IMR-90 (cell line): Measurements from ENCODE around the gene TSPAN14. TPM values are rescaled to one million over a fixed set of nuclear protein-coding genes. Genes with fewer than 3 reads are reported as not detected.
A peak's percentile ranks its signal among the peaks of the same experiment; 100 is the strongest.

ENCODE experiments used
- ATAC-seq: fragments of 200-7000 bp; cut with Tn5 transposase; 2 replicates; pipeline ENCODE4 v1.9.1; 2020; ENCODE audit warnings: low read depth, mild to moderate bottlenecking, moderate library complexity
- BruUV-seq: library from RNA; stranded (reverse); fragments of 400-500 nt; replicated peaks from 2 replicates; lab custom pipeline; 2021; lab: Mats Ljungman, UMichigan
- CTCF ChIA-PET: fragments of 300-600 bp; formaldehyde crosslinking; extraction: SDS; loops from one replicate; lab custom pipeline; 2021; ENCODE audit warnings: antibody characterized with exemption; lab: Yijun Ruan, JAX
- POLR2A ChIA-PET: fragments of 300-600 bp; sonication (Branson Sonifier 250); formaldehyde crosslinking; loops from one replicate; lab custom pipeline; 2022; ENCODE audit warnings: antibody characterized with exemption; ENCODE audit not compliant: unreplicated experiment; lab: Charles Lee
- DNase-seq: peaks from one replicate; pipeline ENCODE4 v3.0.0; 2013
- H2AFZ ChIP-seq: replicated peaks from 2 replicates; pipeline ENCODE3; 2013; ENCODE audit warnings: low read length, mild to moderate bottlenecking; ENCODE audit not compliant: poor library complexity
- H2AK5ac ChIP-seq: 2 replicates; pipeline ENCODE4 v1.6.1; 2013; ENCODE audit warnings: low read depth, low read length, inconsistent platforms
- H2AK9ac ChIP-seq: replicated peaks from 2 replicates; pipeline ENCODE3; 2013; ENCODE audit warnings: mild to moderate bottlenecking, low read depth, low read length, moderate library complexity; ENCODE audit not compliant: poor library complexity
- H2BK120ac ChIP-seq: 2 replicates; pipeline ENCODE4 v1.6.1; 2013; ENCODE audit warnings: low read depth, low read length, inconsistent platforms
- H2BK15ac ChIP-seq: 3 replicates; pipeline ENCODE4 v1.6.1; 2013; ENCODE audit warnings: low read depth, low read length, inconsistent platforms
- H2BK20ac ChIP-seq: 2 replicates; pipeline ENCODE4 v1.6.1; 2013; ENCODE audit warnings: low read depth, mild to moderate bottlenecking, inconsistent platforms, low read length, moderate library complexity
- H2BK5ac ChIP-seq: 2 replicates; pipeline ENCODE4 v1.6.1; 2013; ENCODE audit warnings: mild to moderate bottlenecking, low read depth, low read length, inconsistent platforms; ENCODE audit not compliant: poor library complexity, severe bottlenecking
- H3K14ac ChIP-seq: replicated peaks from 2 replicates; pipeline ENCODE4 v1.6.1; 2013; ENCODE audit warnings: low read depth, low read length, inconsistent platforms
- H3K18ac ChIP-seq: 2 replicates; pipeline ENCODE4 v1.6.1; 2013; ENCODE audit warnings: low read depth, low read length, control low read depth
- H3K23ac ChIP-seq: 2 replicates; pipeline ENCODE4 v1.6.1; 2013; ENCODE audit warnings: low read depth, low read length, inconsistent platforms
- H3K27ac ChIP-seq: 2 replicates; pipeline ENCODE4 v1.5.1; 2013; ENCODE audit warnings: mild to moderate bottlenecking, control low read depth, low read length; ENCODE audit not compliant: insufficient read depth
- H3K27me3 ChIP-seq: 2 replicates; pipeline ENCODE4 v1.6.1; 2013; ENCODE audit warnings: low read length; ENCODE audit not compliant: control insufficient read depth, insufficient read depth
- H3K36me3 ChIP-seq: 2 replicates; pipeline ENCODE4 v1.6.1; 2013; ENCODE audit warnings: low read length, mixed read lengths; ENCODE audit not compliant: control insufficient read depth, insufficient read depth
- H3K4ac ChIP-seq: 2 replicates; pipeline ENCODE4 v1.6.1; 2013; ENCODE audit warnings: low read depth, low read length, inconsistent platforms
- H3K4me1 ChIP-seq: 2 replicates; pipeline ENCODE4 v1.6.1; 2013; ENCODE audit warnings: low read length, mixed read lengths; ENCODE audit not compliant: control insufficient read depth, insufficient read depth
- H3K4me2 ChIP-seq: 2 replicates; pipeline ENCODE4 v1.6.1; 2013; ENCODE audit warnings: low read depth, mild to moderate bottlenecking, control low read depth, low read length, moderate library complexity
- H3K4me3 ChIP-seq: 2 replicates; pipeline ENCODE4 v1.5.1; 2013; ENCODE audit warnings: low read depth, mild to moderate bottlenecking, control low read depth, low read length, moderate library complexity; ENCODE audit not compliant: insufficient read depth
- H3K56ac ChIP-seq: 2 replicates; pipeline ENCODE4 v1.6.1; 2013; ENCODE audit warnings: low read length, inconsistent platforms; ENCODE audit not compliant: insufficient read depth; ENCODE audit errors: extremely low read depth
- H3K79me1 ChIP-seq, 2 experiments: 2 replicates each; pipeline ENCODE4 v1.6.1; 2013; ENCODE audit warnings: low read length in 2 of 2, inconsistent platforms in 1 of 2, low read depth in 1 of 2
- H3K9ac ChIP-seq: 2 replicates; pipeline ENCODE4 v1.6.1; 2013; ENCODE audit warnings: low read depth, low read length, control low read depth
- H3K9me1 ChIP-seq: 2 replicates; pipeline ENCODE4 v1.6.1; 2013; ENCODE audit warnings: low read length, inconsistent platforms; ENCODE audit not compliant: insufficient read depth
- H3K9me3 ChIP-seq: 2 replicates; pipeline ENCODE4 v1.6.1; 2013; ENCODE audit warnings: low read length; ENCODE audit not compliant: control insufficient read depth, insufficient read depth
- H4K20me1 ChIP-seq: 2 replicates; pipeline ENCODE4 v1.6.1; 2013; ENCODE audit warnings: low read length, inconsistent platforms; ENCODE audit not compliant: insufficient read depth
- H4K5ac ChIP-seq: 2 replicates; pipeline ENCODE4 v1.6.1; 2013; ENCODE audit warnings: mild to moderate bottlenecking, low read depth, low read length, control low read depth
- H4K8ac ChIP-seq, 2 experiments: 2 replicates each; pipeline ENCODE4 v1.6.1; 2013; ENCODE audit warnings: low read depth in 2 of 2, low read length in 2 of 2, control low read depth in 1 of 2, inconsistent platforms in 1 of 2
- H4K91ac ChIP-seq: 2 replicates; pipeline ENCODE4 v1.6.1; 2013; ENCODE audit warnings: low read depth, low read length, inconsistent platforms; ENCODE audit not compliant: insufficient read depth
- CEBPB ChIP-seq: IDR thresholded peaks from 2 replicates; pipeline ENCODE4 v1.6.1; 2012; ENCODE audit warnings: low read depth, low read length, improper control_type of control experiment
- RFX5 ChIP-seq: IDR thresholded peaks from 2 replicates; pipeline ENCODE4 v1.8.0; 2012; ENCODE audit warnings: low read depth, mild to moderate bottlenecking, low read length, moderate library complexity
- WGBS, 2 experiments: methylation state at CpG; one replicate each; pipeline versions ENCODE4 v1.1.5 to v1.1.7; 2013; ENCODE audit warnings: missing lambda C conversion rate in 2 of 2; ENCODE audit not compliant: insufficient read length in 1 of 2; ENCODE audit errors: extremely low coverage in 2 of 2; 5-methylcytosine and 5-hydroxymethylcytosine counted together
- dilution Hi-C: fragments of 300-500 bp; cut with HindIII; formaldehyde crosslinking; loops from one replicate; pipeline ENCODE4 v1.14.3; 2018; ENCODE audit warnings: low sequenced_read_pairs; ENCODE audit not compliant: unreplicated experiment
- in situ Hi-C: fragments of 300-500 bp; cut with MboI; formaldehyde crosslinking; loops from 3 replicates; pipeline ENCODE4 v1.14.3; 2019; ENCODE audit warnings: low sequenced_read_pairs, inconsistent platforms, mixed read lengths
- intact Hi-C: fragments of 100-400 bp; cut with micrococcal nuclease; formaldehyde crosslinking; loops from 2 replicates; pipeline ENCODE4 v1.10.0; 2022
- polyA plus RNA-seq, 3 experiments: library from polyadenylated mRNA; depleted of rRNA; stranded (reverse); fragments of >200 nt; gene quantifications; 2 replicates each; pipeline ENCODE4 v1.2.3, GENCODE V29; 2012; ENCODE audit warnings: low replicate concordance in 1 of 3
- total RNA-seq: library from RNA; depleted of rRNA; stranded (reverse); fragments of >200 nt; gene quantifications from 2 replicates; pipeline ENCODE4 v1.2.3, GENCODE V29; 2012

Gene TSPAN14
- total and polyA plus RNA-seq, 2 of the 4 experiments (the other 2 are of a cell fraction), result 18.5 to 43.0 TPM

- H4K91ac ChIP-seq, result 0 out of 2 replicates have a peak overlapping the region, but pooled peaks have one; percentile 22
- H3K9me1 ChIP-seq, result peaks cover 54% of the 10 kb centered on the region
- no peak overlapping the region for H3K9ac ChIP-seq
- H2BK20ac ChIP-seq, result no peak overlapping the region
- in situ Hi-C loops (loop anchor here (25.0 kb wide), 1 partner anchor 299 kb away; no protein-coding TSS in a partner anchor), intact Hi-C loops (loop anchor here (5.0 kb wide), 1 partner anchor 36 kb away; no protein-coding TSS in a partner anchor), dilution Hi-C loops (no loop called here)
- H3K14ac ChIP-seq, result 0 out of 2 replicates have a peak overlapping the region, but pooled peaks have one; percentile 14
- no peaks in the 10 kb centered on the region for H3K9me3 ChIP-seq
- H3K4me2 ChIP-seq, result no peak overlapping the region
- H3K18ac ChIP-seq, result no peak overlapping the region
- H3K27ac ChIP-seq, result peak overlapping the region; percentile 18; the same call in 1 of the 2 replicates
- WGBS, 2 experiments, result 40% methylated on average over 2 of the region's 8 CpGs; no CpG with 5 or more reads in 1 of the 2 experiments
- H3K23ac ChIP-seq, result 0 out of 2 replicates have a peak overlapping the region, but pooled peaks have one; percentile 8
- no peak overlapping the region for H2BK120ac ChIP-seq
- no peak overlapping the region; a peak in 1 of 4 replicates for H4K8ac ChIP-seq
- H2BK15ac ChIP-seq, result no peak overlapping the region
- no TSS peak for BruUV-seq
- H3K56ac ChIP-seq, result no peak overlapping the region
- peak overlapping the region; percentile 48 for H2AFZ ChIP-seq
- H3K4ac ChIP-seq, result peak overlapping the region; percentile 34
- H3K27me3 ChIP-seq, result no peaks in the 10 kb centered on the region
- peaks cover 9 to 92% of the 10 kb centered on the region in 2 experiments for H3K79me1 ChIP-seq
- H3K36me3 ChIP-seq, result no peaks in the 10 kb centered on the region; the same call in 1 of the 2 replicates
- H2AK9ac ChIP-seq, result peak overlapping the region; percentile 76
- POLR2A ChIA-PET, result no interaction called here
- H3K4me3 ChIP-seq, result no peak overlapping the region
- ATAC-seq (peak; percentile 8; the same call in 1 of the 2 replicates), DNase-seq (no peak)
- TF ChIP-seq RFX5 (no peak), CEBPB (peak; percentile 73)
- H4K5ac ChIP-seq, result 0 out of 2 replicates have a peak overlapping the region, but pooled peaks have one; percentile 5
- peaks cover 68% of the 10 kb centered on the region for H4K20me1 ChIP-seq
- H2AK5ac ChIP-seq, result peak overlapping the region; percentile 14; the same call in 1 of the 2 replicates
- peak overlapping the region; percentile 16 for H2BK5ac ChIP-seq
- peaks cover 50% of the 10 kb centered on the region for H3K4me1 ChIP-seq
- CTCF ChIA-PET, result interaction anchor here (0.9 to 3.4 kb wide), 3 partner anchors 16 to 44 kb away, joined by 3 to 20 read pairs (median 4); no protein-coding TSS in a partner anchor
Observed at GRCh38 chr10:80461208-80462183, 7.4 kb downstream of the TSPAN14 start.
